WTC11 (cell line): ENCODE data around the gene OGA. TPM values are rescaled to one million over a fixed set of nuclear protein-coding genes. Genes with fewer than 3 reads are reported as not detected.

Experiments used
- ATF1 ChIP-seq: sonication (generic); formaldehyde crosslinking; IDR thresholded peaks from 2 replicates; pipeline ENCODE4 v1.8.1; 2023; ENCODE audit warnings: mild to moderate bottlenecking, moderate library complexity, missing genetic modification reagents
- ELF4 ChIP-seq: sonication (generic); formaldehyde crosslinking; IDR thresholded peaks from 2 replicates; pipeline ENCODE4 v1.8.1; 2022; ENCODE audit warnings: low read depth, mild to moderate bottlenecking, moderate library complexity, missing genetic modification reagents
- EMX1 ChIP-seq: fragments of 250-450 bp; sonication (Bioruptor Pico); IDR thresholded peaks from 2 replicates; pipeline ENCODE4 v1.8.0; 2021; ENCODE audit warnings: mild to moderate bottlenecking
- FOXP1 ChIP-seq: sonication (generic); formaldehyde crosslinking; IDR thresholded peaks from 2 replicates; pipeline ENCODE4 v1.8.0; 2022; ENCODE audit warnings: missing genetic modification reagents, mild to moderate bottlenecking, moderate library complexity, borderline replicate concordance
- HMGA2 ChIP-seq: fragments of 250-450 bp; sonication (Bioruptor Pico); IDR thresholded peaks from 2 replicates; pipeline ENCODE4 v1.4.0; 2021; ENCODE audit warnings: mild to moderate bottlenecking, moderate library complexity
- IRF2 ChIP-seq: sonication (generic); formaldehyde crosslinking; IDR thresholded peaks from 2 replicates; pipeline ENCODE4 v1.8.0; 2022; ENCODE audit warnings: low read depth, missing genetic modification reagents, borderline replicate concordance
- KAT7 ChIP-seq: sonication (generic); formaldehyde crosslinking; IDR thresholded peaks from 2 replicates; pipeline ENCODE4 v1.8.1; 2023; ENCODE audit warnings: missing genetic modification reagents, mild to moderate bottlenecking, borderline replicate concordance
- MYBL2 ChIP-seq: sonication (generic); formaldehyde crosslinking; IDR thresholded peaks from 2 replicates; pipeline ENCODE4 v1.8.1; 2023; ENCODE audit warnings: mild to moderate bottlenecking, moderate library complexity, missing genetic modification reagents
- NFATC4 ChIP-seq: fragments of 250-450 bp; sonication (Bioruptor Pico); IDR thresholded peaks from 2 replicates; pipeline ENCODE4 v1.9.0; 2021; ENCODE audit warnings: mild to moderate bottlenecking
- NFE2L1 ChIP-seq: sonication (generic); formaldehyde crosslinking; IDR thresholded peaks from 2 replicates; pipeline ENCODE4 v1.8.1; 2023; ENCODE audit warnings: missing genetic modification reagents
- PREB ChIP-seq: sonication (generic); formaldehyde crosslinking; IDR thresholded peaks from 2 replicates; pipeline ENCODE4 v1.8.1; 2022; ENCODE audit warnings: mild to moderate bottlenecking, missing genetic modification reagents, moderate library complexity, borderline replicate concordance
- RELA ChIP-seq: sonication (generic); formaldehyde crosslinking; IDR thresholded peaks from 2 replicates; pipeline ENCODE4 v1.8.1; 2022; ENCODE audit warnings: missing genetic modification reagents, mild to moderate bottlenecking, borderline replicate concordance
- RORB ChIP-seq: fragments of 250-450 bp; sonication (Bioruptor Pico); IDR thresholded peaks from 2 replicates; pipeline ENCODE4 v1.9.0; 2021; ENCODE audit warnings: mild to moderate bottlenecking
- SMAD3 ChIP-seq: sonication (generic); formaldehyde crosslinking; IDR thresholded peaks from 2 replicates; pipeline ENCODE4 v1.8.0; 2022; ENCODE audit warnings: missing genetic modification reagents, mild to moderate bottlenecking, borderline replicate concordance
- SOX15 ChIP-seq: fragments of 250-450 bp; sonication (Bioruptor Pico); IDR thresholded peaks from 2 replicates; pipeline ENCODE4 v1.9.0; 2021; ENCODE audit warnings: mild to moderate bottlenecking
- STAT6 ChIP-seq: sonication (generic); formaldehyde crosslinking; conservative IDR thresholded peaks from 2 replicates; pipeline ENCODE4 v1.8.1; 2023; ENCODE audit warnings: mild to moderate bottlenecking, low read depth, missing genetic modification reagents, moderate library complexity
- TEAD1 ChIP-seq: sonication (generic); formaldehyde crosslinking; IDR thresholded peaks from 2 replicates; pipeline ENCODE4 v1.8.0; 2022; ENCODE audit warnings: mild to moderate bottlenecking, missing genetic modification reagents
- TEAD4 ChIP-seq: sonication (generic); formaldehyde crosslinking; IDR thresholded peaks from 2 replicates; pipeline ENCODE4 v1.8.0; 2022; ENCODE audit warnings: mild to moderate bottlenecking, missing genetic modification reagents
- ZMAT4 ChIP-seq: fragments of 250-450 bp; sonication (Bioruptor Pico); IDR thresholded peaks from 2 replicates; pipeline ENCODE4 v1.9.0; 2021; ENCODE audit warnings: mild to moderate bottlenecking
- ZNF121 ChIP-seq: sonication (generic); formaldehyde crosslinking; IDR thresholded peaks from 2 replicates; pipeline ENCODE4 v1.8.0; 2023; ENCODE audit warnings: missing genetic modification reagents
- ZNF138 ChIP-seq: sonication (generic); formaldehyde crosslinking; conservative IDR thresholded peaks from 2 replicates; pipeline ENCODE4 v1.8.1; 2022; ENCODE audit warnings: mild to moderate bottlenecking, moderate library complexity, missing genetic modification reagents
- ZNF219 ChIP-seq: sonication (generic); formaldehyde crosslinking; IDR thresholded peaks from 2 replicates; pipeline ENCODE4 v1.8.0; 2023; ENCODE audit warnings: missing genetic modification reagents, mild to moderate bottlenecking, borderline replicate concordance
- ZNF671 ChIP-seq: fragments of 250-450 bp; sonication (Bioruptor Pico); IDR thresholded peaks from 2 replicates; pipeline ENCODE4 v1.8.0; 2021; ENCODE audit warnings: mild to moderate bottlenecking
- total RNA-seq: library from RNA; stranded (reverse); gene quantifications from 3 replicates; pipeline ENCODE4 v1.2.3, GENCODE V29; 2021
- TF ChIP-seq, protein P1 (sequence below): sonication (generic); formaldehyde crosslinking; IDR thresholded peaks from 2 replicates; pipeline ENCODE4 v1.8.0; 2022; ENCODE audit warnings: mild to moderate bottlenecking, missing genetic modification reagents
- TF ChIP-seq, protein P2 (sequence below): fragments of 250-450 bp; sonication (Bioruptor Pico); IDR thresholded peaks from 2 replicates; pipeline ENCODE4 v1.9.0; 2021; ENCODE audit warnings: moderate library complexity, mild to moderate bottlenecking, inconsistent platforms, borderline replicate concordance
- TF ChIP-seq, protein P3 (sequence below): sonication (generic); formaldehyde crosslinking; IDR thresholded peaks from 2 replicates; pipeline ENCODE4 v1.8.1; 2022; ENCODE audit warnings: low read depth, mild to moderate bottlenecking, moderate library complexity, missing genetic modification reagents, borderline replicate concordance
- TF ChIP-seq, protein P4 (sequence below): fragments of 200-600 bp; IDR thresholded peaks from 2 replicates; pipeline ENCODE4 v1.8.0; 2022; ENCODE audit warnings: antibody characterized with exemption
- TF ChIP-seq, protein P5 (sequence below): sonication (generic); formaldehyde crosslinking; conservative IDR thresholded peaks from 2 replicates; pipeline ENCODE4 v1.8.1; 2022; ENCODE audit warnings: mild to moderate bottlenecking, missing genetic modification reagents
- TF ChIP-seq, protein P6 (sequence below): sonication (generic); formaldehyde crosslinking; IDR thresholded peaks from 2 replicates; pipeline ENCODE4 v1.8.1; 2022; ENCODE audit warnings: missing genetic modification reagents, borderline replicate concordance

Gene OGA
- total RNA-seq, 1 experiment from 2014 or later: 111 TPM

GRCh38 chr10:101818119-101818871, at the start of gene OGA (continued):
- TF ChIP-seq, protein P1, sequence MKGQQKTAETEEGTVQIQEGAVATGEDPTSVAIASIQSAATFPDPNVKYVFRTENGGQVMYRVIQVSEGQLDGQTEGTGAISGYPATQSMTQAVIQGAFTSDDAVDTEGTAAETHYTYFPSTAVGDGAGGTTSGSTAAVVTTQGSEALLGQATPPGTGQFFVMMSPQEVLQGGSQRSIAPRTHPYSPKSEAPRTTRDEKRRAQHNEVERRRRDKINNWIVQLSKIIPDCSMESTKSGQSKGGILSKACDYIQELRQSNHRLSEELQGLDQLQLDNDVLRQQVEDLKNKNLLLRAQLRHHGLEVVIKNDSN (CRISPR knock-in tag): 0 out of 2 replicates have a peak, but pooled peaks have one; percentile 52
- no peak for TF ChIP-seq PREB
- TF ChIP-seq ZMAT4: no peak
- TF ChIP-seq, protein P2, sequence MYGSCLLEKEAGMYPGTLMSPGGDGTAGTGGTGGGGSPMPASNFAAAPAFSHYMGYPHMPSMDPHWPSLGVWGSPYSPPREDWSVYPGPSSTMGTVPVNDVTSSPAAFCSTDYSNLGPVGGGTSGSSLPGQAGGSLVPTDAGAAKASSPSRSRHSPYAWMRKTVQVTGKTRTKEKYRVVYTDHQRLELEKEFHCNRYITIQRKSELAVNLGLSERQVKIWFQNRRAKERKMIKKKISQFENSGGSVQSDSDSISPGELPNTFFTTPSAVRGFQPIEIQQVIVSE (CRISPR knock-in tag): no peak
- no peak for TF ChIP-seq ZNF121 (CRISPR knock-in tag)
- TF ChIP-seq RORB: no peak
- peak; percentile 94 for TF ChIP-seq FOXP1
- TF ChIP-seq NFE2L1 (CRISPR knock-in tag): peak; percentile 86
- no peak for TF ChIP-seq RELA (CRISPR knock-in tag)
- TF ChIP-seq ATF1 (CRISPR knock-in tag): no peak
- TF ChIP-seq, protein P3, sequence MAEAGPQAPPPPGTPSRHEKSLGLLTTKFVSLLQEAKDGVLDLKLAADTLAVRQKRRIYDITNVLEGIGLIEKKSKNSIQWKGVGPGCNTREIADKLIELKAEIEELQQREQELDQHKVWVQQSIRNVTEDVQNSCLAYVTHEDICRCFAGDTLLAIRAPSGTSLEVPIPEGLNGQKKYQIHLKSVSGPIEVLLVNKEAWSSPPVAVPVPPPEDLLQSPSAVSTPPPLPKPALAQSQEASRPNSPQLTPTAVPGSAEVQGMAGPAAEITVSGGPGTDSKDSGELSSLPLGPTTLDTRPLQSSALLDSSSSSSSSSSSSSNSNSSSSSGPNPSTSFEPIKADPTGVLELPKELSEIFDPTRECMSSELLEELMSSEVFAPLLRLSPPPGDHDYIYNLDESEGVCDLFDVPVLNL: no peak
- no peak for TF ChIP-seq ZNF219 (CRISPR knock-in tag)
- peak; percentile 33; the same call in 1 of the 2 replicates for TF ChIP-seq HMGA2
- TF ChIP-seq SMAD3 (CRISPR knock-in tag): peak; percentile 16; the same call in 1 of the 2 replicates
- peak; percentile 82 for TF ChIP-seq MYBL2 (CRISPR knock-in tag)
- TF ChIP-seq ZNF138 (CRISPR knock-in tag): no peak
- no peak for TF ChIP-seq ZNF671 (CRISPR knock-in tag)
- no peak for TF ChIP-seq STAT6 (CRISPR knock-in tag)
- 0 out of 2 replicates have a peak, but pooled peaks have one; percentile 33 for TF ChIP-seq TEAD4
- TF ChIP-seq, protein P4, sequence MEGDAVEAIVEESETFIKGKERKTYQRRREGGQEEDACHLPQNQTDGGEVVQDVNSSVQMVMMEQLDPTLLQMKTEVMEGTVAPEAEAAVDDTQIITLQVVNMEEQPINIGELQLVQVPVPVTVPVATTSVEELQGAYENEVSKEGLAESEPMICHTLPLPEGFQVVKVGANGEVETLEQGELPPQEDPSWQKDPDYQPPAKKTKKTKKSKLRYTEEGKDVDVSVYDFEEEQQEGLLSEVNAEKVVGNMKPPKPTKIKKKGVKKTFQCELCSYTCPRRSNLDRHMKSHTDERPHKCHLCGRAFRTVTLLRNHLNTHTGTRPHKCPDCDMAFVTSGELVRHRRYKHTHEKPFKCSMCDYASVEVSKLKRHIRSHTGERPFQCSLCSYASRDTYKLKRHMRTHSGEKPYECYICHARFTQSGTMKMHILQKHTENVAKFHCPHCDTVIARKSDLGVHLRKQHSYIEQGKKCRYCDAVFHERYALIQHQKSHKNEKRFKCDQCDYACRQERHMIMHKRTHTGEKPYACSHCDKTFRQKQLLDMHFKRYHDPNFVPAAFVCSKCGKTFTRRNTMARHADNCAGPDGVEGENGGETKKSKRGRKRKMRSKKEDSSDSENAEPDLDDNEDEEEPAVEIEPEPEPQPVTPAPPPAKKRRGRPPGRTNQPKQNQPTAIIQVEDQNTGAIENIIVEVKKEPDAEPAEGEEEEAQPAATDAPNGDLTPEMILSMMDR: no peak
- TF ChIP-seq EMX1 (CRISPR knock-in tag): no peak
- no peak for TF ChIP-seq KAT7 (CRISPR knock-in tag)
- peak; percentile 21; the same call in 1 of the 2 replicates for TF ChIP-seq NFATC4 (CRISPR knock-in tag)
- no peak for TF ChIP-seq IRF2 (CRISPR knock-in tag)
- 0 out of 2 replicates have a peak, but pooled peaks have one; percentile 47 for TF ChIP-seq ELF4 (CRISPR knock-in tag)
- peak; percentile 55; the same call in 1 of the 2 replicates for TF ChIP-seq TEAD1
- TF ChIP-seq, protein P5, sequence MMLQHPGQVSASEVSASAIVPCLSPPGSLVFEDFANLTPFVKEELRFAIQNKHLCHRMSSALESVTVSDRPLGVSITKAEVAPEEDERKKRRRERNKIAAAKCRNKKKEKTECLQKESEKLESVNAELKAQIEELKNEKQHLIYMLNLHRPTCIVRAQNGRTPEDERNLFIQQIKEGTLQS (CRISPR knock-in tag): 0 out of 2 replicates have a peak, but pooled peaks have one; percentile 31
- TF ChIP-seq, protein P6, sequence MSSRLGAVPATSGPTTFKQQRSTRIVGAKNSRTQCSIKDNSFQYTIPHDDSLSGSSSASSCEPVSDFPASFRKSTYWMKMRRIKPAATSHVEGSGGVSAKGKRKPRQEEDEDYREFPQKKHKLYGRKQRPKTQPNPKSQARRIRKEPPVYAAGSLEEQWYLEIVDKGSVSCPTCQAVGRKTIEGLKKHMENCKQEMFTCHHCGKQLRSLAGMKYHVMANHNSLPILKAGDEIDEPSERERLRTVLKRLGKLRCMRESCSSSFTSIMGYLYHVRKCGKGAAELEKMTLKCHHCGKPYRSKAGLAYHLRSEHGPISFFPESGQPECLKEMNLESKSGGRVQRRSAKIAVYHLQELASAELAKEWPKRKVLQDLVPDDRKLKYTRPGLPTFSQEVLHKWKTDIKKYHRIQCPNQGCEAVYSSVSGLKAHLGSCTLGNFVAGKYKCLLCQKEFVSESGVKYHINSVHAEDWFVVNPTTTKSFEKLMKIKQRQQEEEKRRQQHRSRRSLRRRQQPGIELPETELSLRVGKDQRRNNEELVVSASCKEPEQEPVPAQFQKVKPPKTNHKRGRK (CRISPR knock-in tag): no peak
- TF ChIP-seq SOX15: no peak
